PC-9 (cell line): ENCODE data around the gene SLC6A19.
"Not testable (repeated sequence)": the region's sequence is repeated elsewhere in the genome, so short reads cannot be mapped to it uniquely, and the experiment has no call there.

Experiments
- EZH2 ChIP-seq: fragments of 200-600 bp; sonication (generic); IDR thresholded peaks from 2 replicates; pipeline ENCODE4 v1.8.0; 2017; ENCODE audit warnings: antibody characterized with exemption, low read depth
- TF ChIP-seq, protein P1 (sequence below): fragments of 200-600 bp; sonication (generic); conservative IDR thresholded peaks from 2 replicates; pipeline ENCODE4 v1.6.1; 2017; ENCODE audit warnings: mixed run types, antibody characterized with exemption, mild to moderate bottlenecking, moderate library complexity

DNA sequence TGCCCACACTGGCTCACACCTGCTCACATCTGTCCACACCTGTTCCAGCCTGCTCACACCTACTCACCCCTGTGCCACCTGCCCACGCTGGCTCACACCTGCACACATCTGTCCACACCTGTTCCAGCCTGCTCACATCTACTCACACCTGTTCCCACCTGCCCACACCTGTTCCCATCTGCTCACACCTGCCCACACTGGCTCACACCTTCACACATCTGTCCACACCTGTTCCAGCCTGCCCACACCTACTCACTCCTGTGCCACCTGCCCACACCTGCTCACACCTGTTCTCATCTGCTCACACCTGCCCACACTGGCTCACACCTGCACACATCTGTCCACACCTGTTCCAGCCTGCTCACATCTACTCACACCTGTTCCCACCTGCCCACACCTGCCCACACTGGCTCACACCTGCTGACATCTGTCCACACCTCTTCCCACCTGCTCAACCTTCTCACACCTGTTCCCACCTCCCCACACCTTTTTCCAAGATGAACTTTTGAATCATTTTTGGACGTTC, 43.9 kb upstream of the SLC6A19 start:
- TF ChIP-seq, protein P1, sequence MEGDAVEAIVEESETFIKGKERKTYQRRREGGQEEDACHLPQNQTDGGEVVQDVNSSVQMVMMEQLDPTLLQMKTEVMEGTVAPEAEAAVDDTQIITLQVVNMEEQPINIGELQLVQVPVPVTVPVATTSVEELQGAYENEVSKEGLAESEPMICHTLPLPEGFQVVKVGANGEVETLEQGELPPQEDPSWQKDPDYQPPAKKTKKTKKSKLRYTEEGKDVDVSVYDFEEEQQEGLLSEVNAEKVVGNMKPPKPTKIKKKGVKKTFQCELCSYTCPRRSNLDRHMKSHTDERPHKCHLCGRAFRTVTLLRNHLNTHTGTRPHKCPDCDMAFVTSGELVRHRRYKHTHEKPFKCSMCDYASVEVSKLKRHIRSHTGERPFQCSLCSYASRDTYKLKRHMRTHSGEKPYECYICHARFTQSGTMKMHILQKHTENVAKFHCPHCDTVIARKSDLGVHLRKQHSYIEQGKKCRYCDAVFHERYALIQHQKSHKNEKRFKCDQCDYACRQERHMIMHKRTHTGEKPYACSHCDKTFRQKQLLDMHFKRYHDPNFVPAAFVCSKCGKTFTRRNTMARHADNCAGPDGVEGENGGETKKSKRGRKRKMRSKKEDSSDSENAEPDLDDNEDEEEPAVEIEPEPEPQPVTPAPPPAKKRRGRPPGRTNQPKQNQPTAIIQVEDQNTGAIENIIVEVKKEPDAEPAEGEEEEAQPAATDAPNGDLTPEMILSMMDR: not testable (repeated sequence)
- not testable (repeated sequence) for TF ChIP-seq EZH2
